ENCODE measurements around the gene MX1. TPM values are rescaled to one million over a fixed set of nuclear protein-coding genes. Genes with fewer than 3 reads are reported as not detected.

MX1 gene
- polyA plus RNA-seq, 2 of the 4 experiments (the other 2 are of a cell fraction) = 0.58 to 0.96 TPM

- DNase-seq (ENCODE audit: low read depth in 1 of 2, low spot score in 1 of 2) (no peak), ATAC-seq (no peak), FAIRE-seq (no peak)
- TF ChIP-seq PHF8 (IDR thresholded peaks at IDR 0.05; ENCODE audit: borderline replicate concordance, low read depth) (no peak), USF2 (IDR thresholded peaks at IDR 0.05) (no peak), RFX5 (IDR thresholded peaks at IDR 0.05) (no peak), RAD21 (conservative IDR thresholded peaks at IDR 0.05 in 1 of 2, IDR thresholded peaks at IDR 0.05 in 1 of 2) (no peak), ZSCAN20 (CRISPR knock-in tag; IDR thresholded peaks at IDR 0.05) (no peak), GATA3 (IDR thresholded peaks at IDR 0.05; ENCODE audit: borderline replicate concordance) (no peak), JUNB (IDR thresholded peaks at IDR 0.05) (no peak), RCOR1 (IDR thresholded peaks at IDR 0.05; ENCODE audit: low read depth, low read length) (no peak), POLR2AphosphoS2 (conservative IDR thresholded peaks at IDR 0.05; ENCODE audit: low read length) (no peak), EHMT2 (IDR thresholded peaks at IDR 0.05; ENCODE audit: low read depth) (no peak), CBX2 (IDR thresholded peaks at IDR 0.05; ENCODE audit: borderline replicate concordance, low read depth) (no peak), CEBPB (IDR thresholded peaks at IDR 0.05) (no peak), FOSB (CRISPR knock-in tag; IDR thresholded peaks at IDR 0.05) (no peak), MYC (IDR thresholded peaks at IDR 0.05; ENCODE audit: borderline replicate concordance, low read length) (no peak), PBX3 (IDR thresholded peaks at IDR 0.05) (no peak), NR3C1 (IDR thresholded peaks at IDR 0.05) (no peak), HES2 (IDR thresholded peaks at IDR 0.05) (no peak), FOXS1 (CRISPR knock-in tag; IDR thresholded peaks at IDR 0.05) (no peak), HEYL (CRISPR knock-in tag; IDR thresholded peaks at IDR 0.05) (no peak), KDM5A (IDR thresholded peaks at IDR 0.05) (no peak)
- no peak overlapping the region for H3K4me3 ChIP-seq
- WGBS (ENCODE audit: missing lambda C conversion rate) = 60% methylated on average over 2 of the region's 2 CpGs
- POLR2A ChIA-PET = no interaction called here
- H3K4me1 ChIP-seq = no peaks in the 10 kb centered on the region
- H3K4me2 ChIP-seq = no peak overlapping the region
- H3K27ac ChIP-seq = no peak overlapping the region
- CTCF ChIA-PET = no interaction called here
- no peaks in the 10 kb centered on the region for H3K9me3 ChIP-seq
These were observed 73.9 kb downstream of the MX1 start for GRCh38 chr21:41499920-41500319.

GRCh38 chr21:41500363-41500762, 74.3 kb downstream of the MX1 start:
- Histone ChIP-seq H3K4me1 (no peaks in the 10 kb centered on the region), H3K27ac (no peak overlapping the region), H3K4me2 (no peak overlapping the region), H3K4me3 (no peak overlapping the region), H3K9me3 (no peaks in the 10 kb centered on the region)
- 41% methylated on average over 6 of the region's 6 CpGs for WGBS (ENCODE audit: missing lambda C conversion rate)
- DNase-seq (ENCODE audit: low read depth in 1 of 2, low spot score in 1 of 2) = no peak
- ChIA-PET CTCF (no interaction called here), POLR2A (no interaction called here)
- ATAC-seq = no peak
- FAIRE-seq = no peak
- TF ChIP-seq MAFK (IDR thresholded peaks at IDR 0.05; ENCODE audit: partially characterized antibody) (no peak), TFCP2L1 (CRISPR knock-in tag; IDR thresholded peaks at IDR 0.05) (no peak), KDM1A (IDR thresholded peaks at IDR 0.05; ENCODE audit: low read depth) (no peak), POLR2AphosphoS2 (conservative IDR thresholded peaks at IDR 0.05; ENCODE audit: low read length) (no peak), MAX (IDR thresholded peaks at IDR 0.05) (no peak), RARB (CRISPR knock-in tag; IDR thresholded peaks at IDR 0.05) (no peak), HOXB13 (CRISPR knock-in tag; IDR thresholded peaks at IDR 0.05; ENCODE audit: low read depth) (no peak)
